ENCODE measurements around the gene ITGA1. TPM values are rescaled to one million over a fixed set of nuclear protein-coding genes. Genes with fewer than 3 reads are reported as not detected.

The ITGA1 gene
- total RNA-seq, 1 experiment from 2014 or later, result 26.4 TPM

DNA sequence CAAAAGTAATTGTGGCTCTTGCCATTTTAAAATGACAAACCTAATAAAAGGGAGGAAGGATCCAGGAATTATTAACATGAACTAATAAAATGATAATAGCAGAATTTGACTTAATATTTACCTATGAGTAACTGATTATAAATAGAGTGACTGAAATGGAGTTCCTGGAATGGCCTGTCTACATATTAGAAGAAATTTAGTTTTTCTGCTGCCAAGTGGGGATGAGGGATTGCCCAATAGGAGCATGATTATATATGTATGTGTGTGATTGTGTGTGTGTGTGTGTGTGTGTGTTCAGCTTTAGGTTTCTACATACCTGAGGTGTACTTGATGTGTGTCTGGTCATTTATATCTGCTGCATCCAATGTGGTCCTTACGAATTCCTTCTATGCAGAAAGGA, 36.6 kb upstream of the ITGA1 start:
- TF ChIP-seq, protein P1, sequence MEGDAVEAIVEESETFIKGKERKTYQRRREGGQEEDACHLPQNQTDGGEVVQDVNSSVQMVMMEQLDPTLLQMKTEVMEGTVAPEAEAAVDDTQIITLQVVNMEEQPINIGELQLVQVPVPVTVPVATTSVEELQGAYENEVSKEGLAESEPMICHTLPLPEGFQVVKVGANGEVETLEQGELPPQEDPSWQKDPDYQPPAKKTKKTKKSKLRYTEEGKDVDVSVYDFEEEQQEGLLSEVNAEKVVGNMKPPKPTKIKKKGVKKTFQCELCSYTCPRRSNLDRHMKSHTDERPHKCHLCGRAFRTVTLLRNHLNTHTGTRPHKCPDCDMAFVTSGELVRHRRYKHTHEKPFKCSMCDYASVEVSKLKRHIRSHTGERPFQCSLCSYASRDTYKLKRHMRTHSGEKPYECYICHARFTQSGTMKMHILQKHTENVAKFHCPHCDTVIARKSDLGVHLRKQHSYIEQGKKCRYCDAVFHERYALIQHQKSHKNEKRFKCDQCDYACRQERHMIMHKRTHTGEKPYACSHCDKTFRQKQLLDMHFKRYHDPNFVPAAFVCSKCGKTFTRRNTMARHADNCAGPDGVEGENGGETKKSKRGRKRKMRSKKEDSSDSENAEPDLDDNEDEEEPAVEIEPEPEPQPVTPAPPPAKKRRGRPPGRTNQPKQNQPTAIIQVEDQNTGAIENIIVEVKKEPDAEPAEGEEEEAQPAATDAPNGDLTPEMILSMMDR (IDR thresholded peaks at IDR 0.05; ENCODE audit: insufficient read depth in 1 of 2, low read depth in 1 of 2, low read length in 1 of 2, severe bottlenecking in 1 of 2, unreplicated experiment in 1 of 2), result no peak
- Mint-ChIP-seq H3K36me3 (ENCODE audit: insufficient read depth, unreplicated experiment) (no peaks in the 10 kb centered on the region), H3K4me3 (ENCODE audit: unreplicated experiment) (no peak overlapping the region), H3K9me3 (ENCODE audit: unreplicated experiment) (no peaks in the 10 kb centered on the region), H3K4me1 (ENCODE audit: low read depth, unreplicated experiment) (peaks cover under 1% of the 10 kb centered on the region), H3K27me3 (ENCODE audit: insufficient read depth, unreplicated experiment) (peaks cover 12% of the 10 kb centered on the region), H3K27ac (ENCODE audit: unreplicated experiment) (no peak overlapping the region)
- no peaks in the 10 kb centered on the region for H3K36me3 ChIP-seq (ENCODE audit: control insufficient read depth, insufficient read depth, low read length)
- no peak for DNase-seq
- intact Hi-C loops (cut with micrococcal nuclease; ENCODE audit: unreplicated experiment), result no loop called here
- H3K4me3 ChIP-seq (ENCODE audit: low read depth, low read length), result no peak overlapping the region
- BruUV-seq (replicated peaks), result no TSS peak
- ChIA-PET POLR2A (no interaction called here), CTCF (no interaction called here)
- H3K4me1 ChIP-seq, result peaks cover 7% of the 10 kb centered on the region; the same call in 1 of the 2 replicates
- H3K9me3 ChIP-seq, result no peaks in the 10 kb centered on the region
- H3K27me3 ChIP-seq (replicated peaks; ENCODE audit: control insufficient read depth, insufficient read depth, low read length), result no peaks in the 10 kb centered on the region

DNA sequence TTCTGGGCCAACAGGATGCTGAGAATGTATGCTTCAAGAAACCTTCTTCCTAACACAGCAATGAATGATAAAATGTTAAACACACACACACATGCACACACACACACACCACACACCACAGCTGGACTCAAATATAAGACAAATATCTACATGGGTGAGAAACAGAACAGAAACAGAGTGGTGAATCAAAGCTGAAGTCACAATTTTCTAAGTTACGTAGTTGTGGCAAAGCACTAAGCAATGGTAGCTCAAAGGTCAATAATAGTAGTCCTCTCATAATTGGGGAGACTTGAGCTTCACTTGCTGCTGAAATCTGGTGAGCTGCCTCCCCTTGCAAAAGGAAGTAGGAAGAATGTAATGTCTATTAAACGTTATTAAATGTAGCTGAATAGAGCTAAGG, 33.7 kb upstream of the ITGA1 start:
- BruUV-seq (replicated peaks), result no TSS peak
- no peaks in the 10 kb centered on the region for H3K9me3 ChIP-seq
- H3K9me3 Mint-ChIP-seq (ENCODE audit: unreplicated experiment), result no peaks in the 10 kb centered on the region
- H3K4me3 ChIP-seq (ENCODE audit: low read depth, low read length), result no peak overlapping the region
- no peaks in the 10 kb centered on the region for H3K4me1 ChIP-seq
- ChIA-PET POLR2A (no interaction called here), CTCF (interaction anchor here (0.6 to 0.7 kb wide), 2 partner anchors 16 to 139 kb away, joined by 3 read pairs; no protein-coding TSS in a partner anchor)
- no peak for DNase-seq
- no peaks in the 10 kb centered on the region for H3K36me3 ChIP-seq (ENCODE audit: control insufficient read depth, insufficient read depth, low read length)
- H3K36me3 Mint-ChIP-seq (ENCODE audit: insufficient read depth, unreplicated experiment), result no peaks in the 10 kb centered on the region
- H3K4me3 Mint-ChIP-seq (ENCODE audit: unreplicated experiment), result no peak overlapping the region
- peaks cover 10% of the 10 kb centered on the region for H3K27me3 Mint-ChIP-seq (ENCODE audit: insufficient read depth, unreplicated experiment)
- intact Hi-C loops (cut with micrococcal nuclease; ENCODE audit: unreplicated experiment), result no loop called here
- no peaks in the 10 kb centered on the region for H3K27me3 ChIP-seq (replicated peaks; ENCODE audit: control insufficient read depth, insufficient read depth, low read length)
- TF ChIP-seq, protein P1 (IDR thresholded peaks at IDR 0.05; ENCODE audit: insufficient read depth in 1 of 2, low read depth in 1 of 2, low read length in 1 of 2, severe bottlenecking in 1 of 2, unreplicated experiment in 1 of 2), result no peak
- no peak overlapping the region for H3K27ac Mint-ChIP-seq (ENCODE audit: unreplicated experiment)
- H3K4me1 Mint-ChIP-seq (ENCODE audit: low read depth, unreplicated experiment), result no peaks in the 10 kb centered on the region

DNA sequence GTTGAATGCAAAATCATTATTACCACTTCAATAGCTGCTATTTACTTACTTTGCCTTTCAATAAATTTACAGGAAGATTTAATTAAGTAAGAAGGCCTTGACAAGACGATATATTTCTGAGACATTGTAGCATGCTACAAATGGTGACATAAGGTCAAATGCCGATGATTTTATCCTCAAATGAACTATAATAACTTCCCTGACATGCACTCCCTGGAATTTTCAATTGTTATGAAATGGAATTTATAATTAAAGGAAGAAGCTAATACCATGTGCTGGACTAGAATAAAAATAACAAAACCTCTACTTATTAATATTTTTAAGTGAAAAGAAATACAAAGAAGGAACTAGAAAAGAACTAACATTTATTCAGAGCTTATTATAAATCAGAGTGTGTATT, 30.2 kb upstream of the ITGA1 start:
- ChIA-PET CTCF (no interaction called here), POLR2A (no interaction called here)
- Mint-ChIP-seq H3K9me3 (ENCODE audit: unreplicated experiment) (no peaks in the 10 kb centered on the region), H3K36me3 (ENCODE audit: insufficient read depth, unreplicated experiment) (no peaks in the 10 kb centered on the region), H3K27ac (ENCODE audit: unreplicated experiment) (no peak overlapping the region), H3K4me3 (ENCODE audit: unreplicated experiment) (no peak overlapping the region), H3K4me1 (ENCODE audit: low read depth, unreplicated experiment) (no peaks in the 10 kb centered on the region), H3K27me3 (ENCODE audit: insufficient read depth, unreplicated experiment) (peaks cover 6% of the 10 kb centered on the region)
- Histone ChIP-seq H3K9me3 (no peaks in the 10 kb centered on the region), H3K4me3 (ENCODE audit: low read depth, low read length) (no peak overlapping the region), H3K27me3 (replicated peaks; ENCODE audit: control insufficient read depth, insufficient read depth, low read length) (no peaks in the 10 kb centered on the region), H3K4me1 (no peaks in the 10 kb centered on the region), H3K36me3 (ENCODE audit: control insufficient read depth, insufficient read depth, low read length) (no peaks in the 10 kb centered on the region)
- TF ChIP-seq, protein P1 (IDR thresholded peaks at IDR 0.05; ENCODE audit: insufficient read depth in 1 of 2, low read depth in 1 of 2, low read length in 1 of 2, severe bottlenecking in 1 of 2, unreplicated experiment in 1 of 2), result no peak
- BruUV-seq (replicated peaks), result no TSS peak
- DNase-seq, result no peak
- intact Hi-C loops (cut with micrococcal nuclease; ENCODE audit: unreplicated experiment), result loop anchor here (2.0 kb wide), 1 partner anchor 65 kb away; no protein-coding TSS in a partner anchor

All from Caco-2 (cell line).